Measurements from ENCODE around the gene C2orf78.

GRCh38 chr2:73811878-73812277, 27.9 kb downstream of the C2orf78 start:
- TF ChIP-seq CTCF (conservative IDR thresholded peaks at IDR 0.05; ENCODE audit: low read length) (no peak), EZH2phosphoT487 (IDR thresholded peaks at IDR 0.05; ENCODE audit: borderline replicate concordance, low read depth, low read length) (no peak)
